ENCODE measurements around the gene CYFIP1.

The CYFIP1 gene

GRCh38 chr15:22891426-22892210 lies 88.5 kb downstream of the CYFIP1 start:
- in situ Hi-C loops (cut with HindIII; ENCODE audit: low sequenced_read_pairs): no loop called here

GRCh38 chr15:22890296-22890695 lies 89.9 kb downstream of the CYFIP1 start:
- in situ Hi-C loops (cut with HindIII; ENCODE audit: low sequenced_read_pairs): no loop called here

DNA sequence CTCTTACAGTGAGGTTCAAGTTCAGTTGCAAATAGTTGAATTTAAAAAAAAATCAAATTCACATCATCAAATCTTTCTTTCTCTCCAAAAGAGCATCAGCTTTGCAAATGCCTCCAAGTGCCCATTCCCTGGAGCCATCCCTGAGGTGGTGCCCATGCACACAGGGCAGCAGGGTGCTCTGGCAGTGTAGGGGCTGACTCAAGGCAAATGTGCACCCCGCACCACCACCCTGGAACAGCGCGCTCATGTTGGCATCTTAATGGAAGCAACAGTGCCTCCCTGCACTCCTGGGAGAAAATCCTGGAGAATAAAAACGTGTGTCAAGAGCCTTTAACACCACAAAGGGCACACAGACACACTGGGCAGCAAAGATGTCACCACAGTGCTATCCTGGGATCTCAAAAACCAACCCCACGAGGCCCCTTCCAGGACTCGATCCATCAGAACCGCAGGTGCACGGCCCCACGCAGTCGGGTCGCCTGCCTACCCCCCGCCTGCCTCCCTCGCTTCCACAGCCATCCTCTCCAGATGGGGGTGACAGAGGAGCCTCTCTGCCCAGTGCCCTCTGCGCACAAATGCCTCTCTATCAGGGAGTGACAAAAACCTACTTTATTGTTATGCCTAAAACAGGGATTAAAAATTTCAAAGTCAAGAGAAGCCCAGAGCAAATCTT lies 90.9 kb downstream of the CYFIP1 start:
- in situ Hi-C loops (cut with HindIII; ENCODE audit: low sequenced_read_pairs): no loop called here

GRCh38 chr15:22888120-22888859 lies 91.9 kb downstream of the CYFIP1 start:
- in situ Hi-C loops (cut with HindIII; ENCODE audit: low sequenced_read_pairs): no loop called here

- in situ Hi-C loops (cut with HindIII; ENCODE audit: low sequenced_read_pairs): no loop called here
Measured at GRCh38 chr15:22887157-22887951, 92.8 kb downstream of the CYFIP1 start.

GRCh38 chr15:22885120-22885519 lies 95.0 kb downstream of the CYFIP1 start:
- in situ Hi-C loops (cut with HindIII; ENCODE audit: low sequenced_read_pairs): no loop called here

DNA sequence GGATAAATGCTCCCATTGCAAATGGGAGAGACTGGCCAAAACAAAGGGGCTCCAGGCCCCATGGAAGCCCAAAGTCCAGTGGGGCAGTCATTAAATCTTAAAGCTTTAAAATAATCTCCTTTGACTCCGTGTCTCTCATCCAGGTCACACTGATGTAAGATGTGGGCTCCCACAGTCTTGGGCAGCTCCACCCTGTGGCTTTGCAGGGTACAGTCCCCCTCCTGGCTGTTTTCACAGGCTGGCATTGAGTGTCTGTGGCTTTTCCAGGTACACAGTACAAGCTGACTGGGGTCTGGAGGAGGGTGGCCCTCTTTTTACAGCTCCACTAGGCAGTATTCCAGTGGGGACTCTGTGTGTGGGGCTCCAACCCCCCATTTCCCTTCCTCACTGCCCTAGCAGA lies 95.8 kb downstream of the CYFIP1 start:
- in situ Hi-C loops (cut with HindIII; ENCODE audit: low sequenced_read_pairs): no loop called here

GRCh38 chr15:22883196-22883595 lies 97.0 kb downstream of the CYFIP1 start:
- in situ Hi-C loops (cut with HindIII; ENCODE audit: low sequenced_read_pairs): no loop called here

DNA sequence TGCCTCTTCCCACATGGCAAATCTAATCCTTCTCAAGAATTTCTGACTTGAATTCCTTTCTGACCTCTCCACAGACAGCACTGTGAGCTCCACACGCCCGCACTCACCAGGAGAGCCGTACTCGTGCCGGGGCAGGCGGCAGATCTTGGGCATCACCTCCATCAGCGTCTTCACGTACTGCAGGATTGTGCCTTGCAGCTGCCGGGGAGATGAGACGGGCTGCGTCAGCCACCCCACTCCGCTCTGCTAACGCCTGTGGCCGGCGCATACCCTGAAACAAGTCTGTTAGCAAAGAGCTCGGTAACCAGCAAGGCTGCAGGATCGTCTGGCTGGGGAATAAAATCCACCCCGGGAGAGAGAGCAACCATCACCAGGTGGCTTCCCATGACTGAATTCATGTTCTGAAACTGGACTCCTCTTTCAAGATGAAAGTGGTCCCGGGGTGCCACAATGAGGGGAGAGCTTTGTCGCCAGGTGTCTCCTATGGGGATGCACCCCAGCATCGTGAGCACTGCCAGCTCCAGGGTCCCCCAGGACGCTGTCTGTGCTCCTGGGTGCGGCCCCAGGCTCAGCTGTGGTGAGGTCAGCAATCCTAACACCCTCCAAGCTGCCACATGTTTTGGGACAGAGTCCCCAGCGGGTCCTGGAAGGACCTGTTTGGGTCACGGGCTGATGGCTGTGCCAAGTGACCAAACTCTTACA lies 98.3 kb downstream of the CYFIP1 start:
- in situ Hi-C loops (cut with HindIII; ENCODE audit: low sequenced_read_pairs): no loop called here

- in situ Hi-C loops (cut with HindIII; ENCODE audit: low sequenced_read_pairs): no loop called here
Measured at GRCh38 chr15:22880981-22881738, 99.0 kb downstream of the CYFIP1 start.

- in situ Hi-C loops (cut with HindIII; ENCODE audit: low sequenced_read_pairs): no loop called here
Measured at GRCh38 chr15:22880068-22880980, 99.8 kb downstream of the CYFIP1 start.

- in situ Hi-C loops (cut with HindIII; ENCODE audit: low sequenced_read_pairs): no loop called here
Measured at GRCh38 chr15:22878103-22878502, 102.1 kb downstream of the CYFIP1 start.

- in situ Hi-C loops (cut with HindIII; ENCODE audit: low sequenced_read_pairs): no loop called here
Measured at GRCh38 chr15:22877607-22878006, 102.6 kb downstream of the CYFIP1 start.

DNA sequence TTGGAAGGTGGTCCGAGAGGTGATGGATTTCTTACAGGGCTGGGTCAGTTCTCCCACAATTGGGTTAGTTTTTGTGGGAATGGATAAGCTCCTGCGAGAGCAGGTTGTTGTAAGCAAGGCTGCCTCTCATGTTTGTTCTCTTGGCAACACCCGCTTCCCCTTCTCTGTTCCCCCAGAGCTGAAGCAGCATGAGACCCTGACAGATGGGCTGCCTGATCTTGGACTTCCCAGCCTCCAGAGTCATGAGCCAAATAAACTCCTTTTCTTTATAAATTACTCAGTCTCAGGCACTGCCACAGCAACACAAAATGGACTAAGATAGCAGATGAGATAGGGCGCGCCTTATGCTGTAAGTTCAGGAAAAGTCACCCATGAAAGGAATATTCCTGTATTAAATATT lies 103.1 kb downstream of the CYFIP1 start:
- in situ Hi-C loops (cut with HindIII; ENCODE audit: low sequenced_read_pairs): no loop called here

DNA sequence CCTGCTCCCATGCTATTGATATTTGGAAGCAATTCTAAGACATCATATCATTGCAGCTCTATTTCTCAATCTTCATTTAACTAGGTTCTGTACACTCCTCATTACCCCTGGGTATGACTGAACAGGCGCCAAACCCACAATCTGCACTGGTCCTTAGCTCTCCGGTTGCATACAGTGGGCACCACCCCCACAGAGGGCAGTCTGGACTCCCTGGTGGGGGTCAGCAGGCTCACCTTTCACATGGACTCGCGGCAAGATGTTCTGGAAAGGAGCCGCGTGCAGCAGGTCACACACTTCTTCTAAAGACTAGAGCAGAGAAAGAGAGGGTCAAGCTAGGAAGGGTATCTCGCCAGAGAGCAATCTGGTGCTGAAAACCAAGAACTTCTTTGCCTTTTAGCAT lies 105.2 kb downstream of the CYFIP1 start:
- in situ Hi-C loops (cut with HindIII; ENCODE audit: low sequenced_read_pairs): no loop called here

DNA sequence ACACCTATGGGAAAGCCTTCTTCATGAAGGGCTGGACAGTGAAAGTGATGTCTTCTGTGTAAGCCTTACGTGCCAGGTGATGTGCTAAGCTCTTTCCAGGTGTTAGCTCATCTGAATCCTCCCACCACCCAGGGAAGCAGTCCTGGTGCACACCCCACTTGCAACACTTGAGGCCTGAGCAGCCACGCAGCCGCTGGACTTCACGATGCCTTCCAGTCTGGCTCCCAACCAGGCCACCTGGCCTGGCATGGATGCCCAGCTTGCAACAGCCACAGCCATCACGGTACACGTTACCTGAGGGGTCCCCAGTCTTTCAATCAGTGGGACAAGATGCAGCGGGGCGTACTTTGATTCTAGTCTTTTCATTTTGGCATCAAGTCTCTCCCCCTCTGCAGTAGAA lies 105.9 kb downstream of the CYFIP1 start:
- in situ Hi-C loops (cut with HindIII; ENCODE audit: low sequenced_read_pairs): no loop called here

GRCh38 chr15:22873841-22874240 lies 106.3 kb downstream of the CYFIP1 start:
- in situ Hi-C loops (cut with HindIII; ENCODE audit: low sequenced_read_pairs): no loop called here

GRCh38 chr15:22872936-22873701 lies 107.0 kb downstream of the CYFIP1 start:
- in situ Hi-C loops (cut with HindIII; ENCODE audit: low sequenced_read_pairs): no loop called here
